Measurements from ENCODE around the gene LRIG1.
A peak's percentile ranks its signal among the peaks of the same experiment; 100 is the strongest.

LRIG1 gene

DNA sequence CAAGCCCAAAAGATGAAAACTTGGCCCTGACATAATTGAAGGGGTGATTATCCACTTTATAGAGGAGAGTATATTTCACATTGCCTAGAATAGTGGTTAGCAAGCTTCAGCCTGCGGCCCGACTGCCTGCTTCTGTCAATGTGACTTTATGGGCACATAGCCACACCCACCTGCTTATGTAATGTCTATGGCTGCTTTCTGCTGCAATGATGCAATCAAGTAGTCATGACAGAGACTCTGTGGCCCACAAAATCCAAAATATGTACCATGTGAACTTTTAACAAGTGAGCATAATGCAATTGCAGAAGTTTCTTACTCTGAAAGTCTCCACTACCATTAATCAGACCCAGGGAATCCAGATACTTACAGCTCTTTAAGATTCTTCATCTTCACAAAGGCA, 103.1 kb downstream of the LRIG1 start:
- no peak for DNase-seq

DNA sequence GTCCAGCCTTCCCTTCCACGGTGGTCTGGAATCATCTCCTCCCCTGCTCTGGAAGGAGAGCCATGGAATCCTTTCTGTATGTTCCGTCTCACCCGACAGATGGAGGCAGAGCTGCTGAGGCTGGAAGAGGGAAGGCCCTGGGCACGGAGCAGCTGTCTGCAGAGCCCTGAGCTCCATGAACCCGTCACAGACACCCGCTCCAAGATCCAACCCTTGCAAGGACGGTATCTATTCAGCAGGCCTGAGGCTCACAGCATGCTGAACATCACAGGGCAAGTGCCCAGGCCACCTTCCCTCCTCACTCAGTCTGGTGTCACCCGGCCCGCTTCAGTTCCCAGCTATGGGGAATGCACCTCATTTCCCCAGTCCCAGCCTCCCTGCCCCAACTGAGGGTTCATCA, 103.9 kb downstream of the LRIG1 start:
- no peak for DNase-seq

DNA sequence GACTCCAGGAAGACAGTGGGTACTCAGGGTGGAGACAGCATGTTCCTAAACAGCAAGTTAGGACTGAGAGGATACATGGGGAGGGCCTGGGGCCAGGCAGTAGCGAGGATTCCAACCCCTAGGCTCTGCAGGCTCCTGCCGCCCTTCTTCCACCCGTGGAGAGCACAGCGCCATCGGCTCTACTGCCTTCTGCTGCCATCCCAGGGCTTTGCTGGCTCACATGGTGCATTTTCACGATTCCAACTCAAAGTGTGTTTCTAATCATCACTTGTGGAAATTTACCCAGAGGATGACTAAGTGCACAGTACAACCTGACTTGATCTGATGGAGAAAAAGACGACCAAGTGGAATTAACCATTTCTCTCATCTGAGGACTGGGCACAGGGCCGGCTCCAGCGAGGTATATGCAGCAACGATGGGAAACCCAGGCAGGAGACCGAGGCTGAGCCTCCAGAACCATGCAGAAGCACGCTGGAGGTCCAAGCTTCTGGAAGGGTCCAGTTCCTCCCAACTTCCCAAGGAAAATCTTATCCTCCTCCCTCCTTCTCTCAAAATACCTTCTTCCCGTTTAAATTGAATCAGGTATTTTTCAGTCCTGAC, 104.6 kb downstream of the LRIG1 start:
- DNase-seq = no peak

DNA sequence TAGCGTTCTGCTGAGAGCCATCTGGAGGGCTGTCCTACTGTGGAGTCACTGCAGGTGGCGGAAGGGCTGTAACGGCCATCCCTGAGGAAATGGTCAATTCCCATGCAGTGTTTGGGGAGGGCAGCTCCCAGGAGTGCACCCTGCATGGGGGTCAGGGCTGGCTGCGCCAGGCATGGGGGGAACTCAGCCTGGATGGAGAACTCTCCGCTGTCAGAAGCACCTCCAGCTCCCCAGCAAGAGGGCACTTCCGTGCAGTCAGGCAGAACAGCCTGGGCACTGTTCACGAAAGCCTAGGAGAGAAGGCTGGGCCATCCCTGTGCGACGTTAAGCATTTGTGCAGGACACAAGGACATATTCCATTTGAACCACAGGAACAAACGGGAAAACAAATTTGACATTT, 105.2 kb downstream of the LRIG1 start:
- no peak for DNase-seq

DNA sequence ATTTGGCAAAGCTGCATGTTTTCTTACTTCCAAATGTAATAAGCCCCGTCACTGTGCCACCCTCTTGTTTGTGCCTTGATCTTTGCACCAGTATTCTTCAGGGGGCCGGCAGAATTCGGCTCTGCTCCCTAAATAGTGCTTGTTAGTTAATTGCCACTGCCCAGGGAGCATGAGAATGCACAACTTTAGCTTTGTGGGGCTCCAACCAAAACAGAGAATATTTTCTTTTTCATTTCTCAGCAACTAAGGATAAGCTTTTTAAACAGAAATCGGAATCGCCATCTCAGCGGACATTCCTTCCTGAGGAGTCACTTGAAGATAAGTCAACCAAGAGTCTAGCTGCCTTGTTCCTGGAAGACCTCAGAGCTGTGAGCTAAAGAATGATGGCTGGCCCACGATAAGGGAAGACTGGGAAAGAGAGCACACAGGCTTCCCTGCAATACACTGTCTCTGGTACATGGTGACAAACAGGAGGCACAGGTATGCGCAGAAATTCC, 106.0 kb downstream of the LRIG1 start:
- no peak for DNase-seq

DNA sequence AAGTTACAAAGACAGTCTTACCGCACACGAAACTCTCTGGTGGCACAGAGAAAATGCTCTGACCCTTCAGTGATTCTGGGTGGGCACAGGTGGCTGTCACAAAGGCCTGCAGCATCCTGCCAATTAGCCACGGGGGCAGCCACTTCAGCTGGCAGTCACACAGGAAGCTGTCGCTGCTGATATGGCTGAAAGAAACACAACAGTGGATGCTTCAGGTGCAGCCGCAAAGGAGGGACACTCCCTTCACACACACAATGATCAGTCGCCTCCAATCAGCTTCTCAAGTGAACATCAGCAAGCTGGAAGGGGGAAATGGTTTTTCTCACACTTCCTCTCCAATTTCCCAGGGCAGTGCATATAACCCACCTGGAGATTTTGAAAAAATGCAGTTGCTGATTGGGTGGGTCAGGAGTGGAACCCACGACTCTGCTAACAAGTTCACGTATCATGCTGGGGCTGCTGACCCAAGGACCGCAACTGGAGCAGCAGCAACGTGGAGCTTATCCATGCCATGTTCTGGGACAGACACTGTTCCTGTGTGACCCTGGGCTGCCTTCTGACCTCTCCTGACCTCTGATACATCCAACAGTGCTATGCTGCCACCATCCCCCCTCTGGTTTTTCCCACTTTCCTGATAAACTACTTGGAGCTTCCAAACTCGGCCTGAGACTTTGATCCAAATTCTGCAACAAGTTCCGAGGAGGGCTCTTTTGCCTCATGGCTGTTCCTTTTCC, 106.6 kb downstream of the LRIG1 start:
- DNase-seq = peak; percentile 65

DNA sequence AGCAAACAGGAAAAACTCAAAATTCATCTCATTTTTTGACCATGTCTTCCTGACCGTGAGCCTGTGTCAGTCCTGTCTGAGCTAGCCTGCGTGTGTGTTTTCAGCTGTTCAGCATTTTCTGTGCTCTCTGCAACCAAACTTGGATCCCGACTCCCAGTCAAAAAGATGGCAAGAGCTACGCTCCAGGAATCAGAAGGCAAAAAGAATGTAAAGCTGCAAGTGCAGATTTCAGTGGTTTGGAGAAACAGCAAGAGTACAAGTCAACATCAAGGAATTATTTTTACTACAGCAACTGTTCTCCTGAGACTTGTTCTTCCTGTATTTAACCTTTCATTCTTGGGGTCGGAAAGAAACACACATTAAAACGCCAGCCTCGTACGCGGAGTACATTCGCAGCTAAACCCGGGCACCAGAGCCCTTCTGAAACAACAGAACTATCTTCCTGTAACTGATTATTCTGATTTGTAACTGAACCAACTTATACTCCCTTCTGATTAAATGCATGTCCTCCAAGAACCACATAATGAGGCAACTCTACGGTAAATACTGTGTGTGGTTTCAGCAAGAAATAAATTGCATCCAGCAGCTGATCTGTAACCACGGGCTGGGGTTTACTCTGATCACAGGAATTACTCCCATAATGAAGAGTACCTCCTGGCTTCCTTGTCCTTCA, 107.4 kb downstream of the LRIG1 start:
- DNase-seq = no peak

DNA sequence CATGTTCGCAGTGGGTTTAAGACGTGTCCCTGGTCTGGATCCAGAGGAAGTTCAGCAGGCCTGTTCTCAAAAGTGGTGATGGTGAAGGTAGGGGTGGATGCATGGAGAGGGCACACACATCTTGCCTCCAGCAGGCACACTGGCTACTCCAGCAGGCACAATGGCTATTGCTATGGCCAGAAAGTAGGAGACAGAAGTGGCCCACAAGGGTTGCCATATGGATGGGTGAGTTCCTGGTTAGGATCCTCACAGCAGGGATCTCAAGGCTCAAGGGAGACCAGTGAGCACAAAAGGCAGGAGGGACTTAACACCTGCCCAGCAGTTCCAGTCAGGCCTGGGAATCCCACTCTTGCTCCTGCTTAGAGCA, 107.9 kb downstream of the LRIG1 start:
- DNase-seq = no peak

DNA sequence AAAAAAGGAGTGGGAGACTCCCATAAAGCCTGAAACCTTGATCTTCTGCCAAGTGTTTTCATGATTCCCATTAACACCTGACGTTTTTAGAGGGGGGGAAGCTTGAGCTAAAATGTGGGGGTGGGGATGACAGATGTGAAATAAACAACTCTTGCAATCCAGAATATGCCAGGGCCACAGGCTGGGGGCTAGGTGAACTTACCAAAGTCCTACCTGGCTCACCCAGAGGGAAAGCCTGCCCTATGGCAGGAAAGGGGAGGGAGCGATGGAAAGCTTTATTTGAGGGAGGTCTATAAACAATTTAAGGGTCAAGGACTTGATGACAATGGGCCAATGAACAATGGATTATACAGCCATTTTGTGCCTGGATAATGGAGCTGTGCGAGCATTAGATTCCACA, 108.3 kb downstream of the LRIG1 start:
- DNase-seq = no peak

DNA sequence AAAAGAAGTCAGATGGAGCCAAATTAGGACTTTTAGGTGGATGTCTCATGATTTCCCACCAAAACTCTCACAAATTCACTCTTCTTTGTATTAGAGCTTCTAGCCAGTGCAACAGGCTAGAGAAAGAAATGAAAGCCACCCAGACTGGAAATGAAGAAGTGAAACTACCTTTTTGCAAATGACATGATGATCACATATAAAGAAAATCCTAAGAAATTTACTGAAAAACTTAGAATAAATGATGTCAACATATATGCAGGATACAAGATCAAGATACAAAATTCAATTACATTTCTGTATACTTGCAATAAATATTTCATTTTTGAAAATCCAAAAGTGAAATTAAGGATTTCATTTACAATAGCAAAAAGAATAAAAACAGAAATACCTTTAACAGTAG, 110.8 kb downstream of the LRIG1 start:
- DNase-seq = no peak

DNA sequence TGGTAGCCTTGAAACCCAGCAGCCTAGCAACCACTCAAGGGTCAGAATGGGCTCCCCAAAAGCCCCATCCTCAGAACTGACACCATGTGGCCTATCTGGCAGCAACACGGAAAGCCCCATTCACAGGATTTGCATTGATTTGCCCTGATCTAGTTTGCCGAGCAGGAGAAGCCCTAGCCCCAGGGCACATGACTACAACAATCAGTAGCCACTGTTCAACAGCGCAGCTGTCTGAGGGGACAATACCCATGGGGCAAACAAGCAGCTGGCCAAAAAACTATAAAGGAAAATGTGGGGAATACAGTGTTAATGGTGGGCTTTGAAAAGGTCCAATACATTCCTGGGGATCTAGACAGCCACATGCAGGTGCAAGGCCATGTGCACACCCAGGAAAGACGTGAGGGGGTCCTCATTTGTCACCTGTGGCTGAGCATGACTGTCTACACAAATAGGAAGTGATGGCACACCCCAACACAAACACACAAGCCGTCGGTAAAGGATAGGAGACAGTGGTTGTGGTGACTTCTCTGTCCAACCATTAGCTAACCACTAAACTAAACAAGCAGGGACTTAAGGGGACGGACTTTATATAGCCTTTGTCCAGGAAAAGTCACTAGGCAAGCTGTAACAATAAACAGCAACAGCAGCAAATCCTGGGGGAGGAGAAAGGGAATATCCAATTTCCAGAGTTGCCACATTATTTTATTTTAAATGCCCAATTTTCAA, 113.7 kb downstream of the LRIG1 start:
- DNase-seq = peak; percentile 41

DNA sequence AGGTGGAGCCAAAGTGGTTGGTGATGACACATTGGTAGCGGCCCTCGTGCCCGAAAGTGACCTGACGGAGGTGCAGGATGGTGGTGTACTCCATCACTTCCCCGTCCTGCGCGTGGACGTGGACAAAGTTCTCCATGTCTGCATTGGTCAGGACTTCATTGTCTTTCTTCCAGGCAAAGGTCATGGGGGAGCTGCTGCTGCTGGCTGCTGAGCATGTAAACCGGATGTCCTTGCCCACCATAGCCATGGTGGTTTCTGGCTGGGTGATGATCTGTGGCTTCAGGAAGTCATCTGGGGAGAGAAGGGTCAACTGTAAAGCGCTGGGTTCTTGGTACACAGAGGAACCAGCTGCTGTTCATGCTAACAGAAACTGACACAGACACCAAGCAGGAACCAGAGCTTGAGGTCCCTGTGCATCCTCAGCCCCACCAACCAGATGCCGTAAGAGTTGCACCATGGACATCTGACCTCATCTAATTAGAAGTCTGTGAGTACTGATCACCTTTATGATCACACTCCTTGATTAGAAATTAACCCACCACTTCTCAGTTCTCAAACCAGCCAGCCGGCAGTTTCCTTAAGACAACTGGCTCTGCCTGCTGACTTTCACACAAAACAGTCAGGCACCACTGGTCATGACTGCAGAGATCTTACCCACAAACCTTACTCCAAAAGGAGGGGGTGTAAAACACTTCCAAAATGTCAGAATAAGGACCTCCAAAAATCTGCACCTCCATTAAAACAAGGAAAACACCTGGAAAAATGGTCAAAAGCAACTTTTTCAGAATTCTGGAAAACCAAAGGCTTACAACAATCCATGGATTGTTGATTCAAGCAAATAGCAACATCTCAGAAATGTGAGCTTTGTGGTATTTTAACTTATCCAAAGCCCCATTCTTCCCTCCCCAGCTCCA, 114.6 kb downstream of the LRIG1 start:
- DNase-seq = peak; percentile 46

DNA sequence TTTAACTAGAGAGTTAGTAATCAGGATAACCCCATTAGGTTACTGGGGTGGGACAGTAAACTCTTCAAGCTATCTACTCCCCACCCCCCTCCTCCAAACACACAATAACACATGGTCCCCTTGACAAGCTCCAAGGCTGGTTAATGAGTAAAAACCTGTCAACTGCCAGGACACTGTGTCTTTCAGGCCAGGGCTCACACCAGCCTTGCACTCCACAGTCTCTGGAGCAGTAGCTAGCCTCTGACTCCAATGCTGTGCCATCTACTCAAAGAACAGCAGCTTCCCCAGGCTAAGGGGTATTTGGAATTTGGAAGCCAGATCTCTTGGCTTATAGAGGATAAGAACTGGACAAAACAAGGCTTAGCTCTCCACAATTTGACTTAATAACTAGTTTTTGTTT, 115.8 kb downstream of the LRIG1 start:
- DNase-seq = peak; percentile 28

DNA sequence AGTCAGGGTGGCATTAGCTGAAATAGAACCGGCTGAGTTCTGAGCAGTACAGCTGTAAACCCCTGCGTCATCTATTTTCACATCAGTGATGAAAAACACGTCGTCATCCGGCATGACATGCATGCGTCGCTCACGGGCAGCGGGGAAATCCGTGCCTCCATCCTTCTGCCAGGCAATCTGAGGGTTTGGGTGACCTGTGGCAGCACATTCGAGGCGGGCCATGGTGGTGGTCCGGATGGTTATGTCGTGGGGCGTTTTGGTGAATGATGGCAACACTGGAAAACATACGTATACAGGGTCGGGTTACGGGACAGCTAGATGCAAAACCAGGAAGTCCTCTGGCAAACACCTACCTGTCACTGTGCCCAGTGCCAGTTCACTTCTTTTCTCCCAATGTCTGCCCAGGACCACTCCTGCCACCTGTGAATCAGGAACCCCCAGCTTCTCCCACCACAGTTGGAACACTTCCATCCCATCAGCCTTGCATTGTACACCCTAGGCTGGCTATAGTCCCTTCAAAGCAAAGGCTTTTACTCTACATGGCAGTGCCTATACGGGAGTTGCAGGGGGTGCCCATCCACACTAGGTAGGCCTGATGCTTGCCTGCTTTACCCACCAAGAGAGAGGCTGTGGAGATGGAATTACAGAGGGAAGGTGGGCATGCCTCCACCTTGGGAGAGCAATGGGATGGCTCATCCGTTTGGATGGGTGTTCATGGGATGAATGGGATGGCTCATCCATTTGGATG, 116.7 kb downstream of the LRIG1 start:
- DNase-seq = peak; percentile 43

DNA sequence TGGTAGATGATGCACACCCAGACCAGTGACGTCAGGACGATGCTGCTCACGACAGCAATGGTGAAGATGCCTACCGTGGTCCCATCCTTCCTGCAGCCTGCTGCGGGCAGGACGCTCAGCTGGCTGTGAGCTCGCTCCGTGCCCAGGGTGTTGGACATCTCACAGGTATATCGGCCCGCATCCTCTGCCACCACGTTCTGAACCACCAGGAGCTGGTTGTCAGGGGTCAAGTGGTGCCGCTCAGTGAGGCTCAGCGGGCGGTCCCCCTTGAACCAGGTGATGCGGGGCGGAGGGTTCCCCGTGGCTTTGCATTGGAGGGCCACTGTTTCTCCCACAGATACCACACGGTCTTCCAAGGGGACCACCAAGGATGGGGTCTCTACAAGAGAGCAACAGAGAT, 117.8 kb downstream of the LRIG1 start:
- DNase-seq = no peak

DNA sequence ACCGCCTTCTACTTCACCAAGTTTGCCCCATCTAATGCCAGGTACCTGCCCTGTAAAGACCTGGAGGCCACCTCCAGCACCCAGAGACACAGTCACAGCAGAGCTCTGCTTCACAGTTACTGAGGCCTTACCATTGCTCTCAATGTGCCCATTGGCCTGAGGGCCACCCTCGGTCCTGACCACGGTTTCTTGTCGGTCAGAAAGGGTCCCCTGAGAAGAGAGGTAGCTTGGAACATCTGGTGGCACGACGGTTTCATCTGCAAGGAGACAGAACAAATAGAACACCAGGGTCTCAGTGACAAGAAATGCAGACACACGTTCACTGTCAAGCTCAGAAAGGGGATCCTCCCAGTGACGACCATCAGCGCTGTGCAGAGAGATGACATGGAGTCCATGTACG, 118.7 kb downstream of the LRIG1 start:
- no peak for DNase-seq

DNA sequence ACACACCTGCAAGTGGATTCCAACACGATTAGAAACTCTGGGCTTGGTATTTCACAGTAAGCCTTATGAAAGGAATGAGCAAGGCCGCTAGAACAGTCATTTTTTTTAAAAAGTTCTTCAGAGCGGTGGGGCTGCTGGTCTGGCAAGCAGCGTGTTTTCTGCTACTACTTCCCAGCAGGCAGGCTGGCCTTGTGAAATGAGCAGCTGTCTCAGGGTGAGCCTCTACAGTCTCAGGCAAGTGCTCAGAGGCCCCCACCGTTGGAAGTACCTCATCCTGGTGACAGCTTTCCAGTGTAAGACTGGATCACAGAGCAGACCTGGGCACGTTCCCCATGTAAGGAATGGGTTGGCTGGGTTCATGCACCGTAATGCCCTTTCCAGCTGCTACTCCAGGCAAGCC, 119.2 kb downstream of the LRIG1 start:
- no peak for DNase-seq

DNA sequence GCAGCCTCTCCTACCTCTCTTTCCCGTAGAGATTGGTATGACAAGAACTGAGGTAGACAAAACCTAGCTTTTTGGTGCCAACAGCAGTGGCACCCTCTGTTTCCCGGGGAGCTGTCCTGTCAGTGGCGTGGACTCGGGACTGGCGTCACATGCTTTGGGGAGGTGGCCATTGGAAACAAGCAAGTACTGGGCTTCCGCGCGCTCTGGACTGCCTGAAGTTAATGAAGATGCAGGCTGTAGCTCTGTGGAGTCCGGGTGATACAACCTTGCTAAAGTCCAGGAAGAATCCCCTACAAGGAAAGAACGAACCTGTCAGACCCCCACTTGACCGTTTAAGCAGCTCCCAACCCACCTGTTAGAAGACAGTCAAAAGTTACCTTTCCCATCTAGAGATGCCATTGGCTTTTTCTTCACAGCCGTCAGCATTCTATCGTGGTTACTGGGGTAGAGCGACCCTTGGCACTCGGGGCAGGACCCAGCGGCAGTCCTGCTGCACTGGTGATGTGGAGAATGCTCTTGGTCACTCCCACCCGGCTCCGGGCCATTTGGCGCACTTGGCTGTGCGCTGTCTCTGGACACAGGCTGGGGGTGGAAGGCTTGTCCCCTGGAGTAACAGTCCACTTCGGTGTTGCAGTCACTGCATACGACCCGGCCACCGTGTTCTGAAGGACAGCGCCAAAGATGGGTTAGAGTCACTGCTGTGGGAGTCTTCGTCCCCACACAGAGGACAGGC, 120.5 kb downstream of the LRIG1 start:
- no peak for DNase-seq

DNA sequence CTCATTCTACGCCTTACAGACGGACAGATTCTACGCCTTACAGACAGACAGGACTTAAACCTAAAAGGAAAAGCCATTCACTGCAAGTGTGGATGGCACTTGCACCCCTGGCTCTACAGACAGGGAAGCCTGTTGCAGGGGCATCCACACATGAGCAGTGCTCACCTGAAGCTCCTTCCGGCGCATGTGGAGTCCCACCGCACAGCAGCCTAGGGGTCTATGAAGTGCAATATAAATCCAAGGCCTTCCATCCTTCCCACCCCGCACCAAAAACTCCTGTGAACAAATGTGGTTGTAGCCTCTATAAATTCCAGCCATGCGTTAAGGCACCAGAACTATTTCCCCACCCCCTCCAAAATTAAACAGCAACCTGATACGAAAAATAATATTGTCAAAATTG, 121.3 kb downstream of the LRIG1 start:
- DNase-seq = no peak

DNA sequence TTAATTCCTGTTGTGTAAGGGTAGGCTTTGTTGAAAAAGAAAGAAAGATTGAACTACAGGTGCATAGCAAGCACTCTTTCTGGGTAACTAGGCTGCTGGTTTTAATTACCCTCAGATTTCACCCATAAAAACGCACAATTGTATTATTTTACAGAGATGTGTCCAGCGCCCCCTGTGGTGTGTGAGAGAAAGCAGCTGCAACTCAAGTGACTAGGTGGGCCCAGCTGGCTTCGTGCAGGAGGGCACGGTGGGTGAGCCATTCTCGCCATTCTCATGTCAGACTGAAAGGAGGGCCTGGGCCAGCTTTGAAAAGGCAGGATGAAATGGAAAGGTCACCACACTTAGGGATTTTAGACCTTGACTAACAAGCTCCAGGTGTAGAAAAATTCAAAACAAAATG, 122.6 kb downstream of the LRIG1 start:
- no peak for DNase-seq

DNA sequence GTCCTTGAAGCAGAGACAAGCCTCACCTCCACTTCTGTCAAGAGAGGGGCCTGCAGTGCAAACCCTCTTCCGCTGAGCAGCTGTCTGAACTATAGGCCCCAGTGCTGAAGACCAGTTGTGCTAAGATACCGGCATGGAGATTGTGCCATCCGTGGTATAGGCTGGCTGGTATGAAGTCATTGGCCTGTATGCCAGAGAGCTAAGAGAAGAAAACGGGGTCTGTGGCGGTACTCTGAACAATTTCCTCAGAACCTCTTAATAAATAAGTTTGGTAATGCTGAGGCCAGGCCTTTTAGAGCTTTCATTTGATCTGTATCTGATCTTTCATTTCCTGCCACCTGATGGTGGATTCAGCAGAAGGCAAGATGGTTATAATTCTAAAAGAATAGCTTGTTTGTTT, 123.0 kb downstream of the LRIG1 start:
- no peak for DNase-seq

Data from activated CD8-positive, alpha-beta memory T cell treated with anti-CD3 and anti-CD28 coated beads for 24 hours (primary cell).